H1 (cell line): Measurements from ENCODE around the gene TMEM203. TPM values are rescaled to one million over a fixed set of nuclear protein-coding genes. Genes with fewer than 3 reads are reported as not detected.

Source experiments
- BCL11A ChIP-seq, 2 experiments: IDR thresholded peaks; one replicate each; pipeline ENCODE4 v1.6.1; 2011; ENCODE audit warnings: low read depth in 2 of 2, low read length in 2 of 2, mild to moderate bottlenecking in 2 of 2
- CHD1 ChIP-seq: IDR thresholded peaks from 2 replicates; pipeline ENCODE4 v1.6.1; 2012; ENCODE audit warnings: low read depth, low read length, improper control_type of control experiment
- CTBP2 ChIP-seq: IDR thresholded peaks from 2 replicates; pipeline ENCODE4 v1.7.0; 2011; ENCODE audit warnings: borderline replicate concordance, mild to moderate bottlenecking, moderate library complexity, mixed read lengths, low read length; ENCODE audit not compliant: insufficient read depth, insufficient read length
- EGR1 ChIP-seq: IDR thresholded peaks from 2 replicates; pipeline ENCODE4 v1.6.1; 2011; ENCODE audit warnings: low read depth, low read length, borderline replicate concordance
- JUN ChIP-seq: IDR thresholded peaks from 2 replicates; pipeline ENCODE4 v1.6.1; 2011; ENCODE audit warnings: low read depth, mild to moderate bottlenecking, improper control_type of control experiment, low read length
- PHF8 ChIP-seq: fragments of 200-600 bp; sonication (generic); conservative IDR thresholded peaks from 2 replicates; pipeline ENCODE4 v1.7.1; 2012; ENCODE audit warnings: low read depth, mild to moderate bottlenecking, inconsistent platforms, low read length, moderate library complexity
- YY1 ChIP-seq: IDR thresholded peaks from 2 replicates; pipeline ENCODE4 v1.6.1; 2011; ENCODE audit warnings: low read depth, mild to moderate bottlenecking, low read length
- polyA plus RNA-seq, 7 experiments: library from polyadenylated mRNA; depleted of rRNA in 3 of 7; stranded (reverse) in 5 of 7; unstranded in 2 of 7; fragments of >200 nt in 5 of 7; fragments of 200-250 nt in 2 of 7; gene quantifications; 1 replicate in 5 of 7; 2 replicates in 1 of 7; 4 replicates in 1 of 7; pipeline versions ENCODE4 v1.2.1 to v1.2.3, GENCODE V29; 2011 to 2013; ENCODE audit warnings: missing spikeins in 2 of 7, mixed read lengths in 2 of 7
- total RNA-seq: library from RNA; stranded (reverse); fragmentation: NEBNext Ultra II Directional; extraction: Animal tissue kit (Norgen Biotek cat#: 25700); gene quantifications from 2 replicates; pipeline ENCODE4 v1.2.1, GENCODE V29; 2021
- TF ChIP-seq, protein P1 (sequence below): fragments of 300-600 bp; sonication (generic); IDR thresholded peaks from 2 replicates; pipeline ENCODE4 v1.7.1; 2012; ENCODE audit warnings: low read length, moderate library complexity, mild to moderate bottlenecking, inconsistent platforms; ENCODE audit not compliant: insufficient replicate concordance
- TF ChIP-seq, protein P2 (sequence below): IDR thresholded peaks from 2 replicates; pipeline ENCODE4 v1.6.1; 2011; ENCODE audit warnings: low read length, improper control_type of control experiment

TMEM203 gene
- total and polyA plus RNA-seq, 2 of the 8 experiments (the other 6 are each of a cell fraction or from before 2014, with no cell fraction given), result 44.1 to 57.1 TPM

DNA sequence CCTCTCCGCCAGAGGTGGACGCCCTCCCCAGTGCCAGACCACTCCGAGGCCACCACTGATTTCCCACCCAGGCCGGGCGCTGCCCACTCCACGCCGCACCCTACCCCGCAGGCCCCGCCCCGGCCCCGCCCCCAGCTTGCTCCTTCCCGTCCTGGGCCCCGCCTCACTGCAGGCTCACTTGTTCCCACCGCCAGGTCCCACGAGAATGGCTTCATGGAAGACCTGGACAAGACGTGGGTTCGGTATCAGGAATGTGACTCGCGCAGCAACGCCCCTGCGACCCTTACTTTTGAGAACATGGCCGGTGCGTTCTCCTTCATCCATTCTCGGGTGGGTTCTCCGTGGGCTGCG is 42.1 kb downstream of the TMEM203 start (continued):
- TF ChIP-seq, protein P1, sequence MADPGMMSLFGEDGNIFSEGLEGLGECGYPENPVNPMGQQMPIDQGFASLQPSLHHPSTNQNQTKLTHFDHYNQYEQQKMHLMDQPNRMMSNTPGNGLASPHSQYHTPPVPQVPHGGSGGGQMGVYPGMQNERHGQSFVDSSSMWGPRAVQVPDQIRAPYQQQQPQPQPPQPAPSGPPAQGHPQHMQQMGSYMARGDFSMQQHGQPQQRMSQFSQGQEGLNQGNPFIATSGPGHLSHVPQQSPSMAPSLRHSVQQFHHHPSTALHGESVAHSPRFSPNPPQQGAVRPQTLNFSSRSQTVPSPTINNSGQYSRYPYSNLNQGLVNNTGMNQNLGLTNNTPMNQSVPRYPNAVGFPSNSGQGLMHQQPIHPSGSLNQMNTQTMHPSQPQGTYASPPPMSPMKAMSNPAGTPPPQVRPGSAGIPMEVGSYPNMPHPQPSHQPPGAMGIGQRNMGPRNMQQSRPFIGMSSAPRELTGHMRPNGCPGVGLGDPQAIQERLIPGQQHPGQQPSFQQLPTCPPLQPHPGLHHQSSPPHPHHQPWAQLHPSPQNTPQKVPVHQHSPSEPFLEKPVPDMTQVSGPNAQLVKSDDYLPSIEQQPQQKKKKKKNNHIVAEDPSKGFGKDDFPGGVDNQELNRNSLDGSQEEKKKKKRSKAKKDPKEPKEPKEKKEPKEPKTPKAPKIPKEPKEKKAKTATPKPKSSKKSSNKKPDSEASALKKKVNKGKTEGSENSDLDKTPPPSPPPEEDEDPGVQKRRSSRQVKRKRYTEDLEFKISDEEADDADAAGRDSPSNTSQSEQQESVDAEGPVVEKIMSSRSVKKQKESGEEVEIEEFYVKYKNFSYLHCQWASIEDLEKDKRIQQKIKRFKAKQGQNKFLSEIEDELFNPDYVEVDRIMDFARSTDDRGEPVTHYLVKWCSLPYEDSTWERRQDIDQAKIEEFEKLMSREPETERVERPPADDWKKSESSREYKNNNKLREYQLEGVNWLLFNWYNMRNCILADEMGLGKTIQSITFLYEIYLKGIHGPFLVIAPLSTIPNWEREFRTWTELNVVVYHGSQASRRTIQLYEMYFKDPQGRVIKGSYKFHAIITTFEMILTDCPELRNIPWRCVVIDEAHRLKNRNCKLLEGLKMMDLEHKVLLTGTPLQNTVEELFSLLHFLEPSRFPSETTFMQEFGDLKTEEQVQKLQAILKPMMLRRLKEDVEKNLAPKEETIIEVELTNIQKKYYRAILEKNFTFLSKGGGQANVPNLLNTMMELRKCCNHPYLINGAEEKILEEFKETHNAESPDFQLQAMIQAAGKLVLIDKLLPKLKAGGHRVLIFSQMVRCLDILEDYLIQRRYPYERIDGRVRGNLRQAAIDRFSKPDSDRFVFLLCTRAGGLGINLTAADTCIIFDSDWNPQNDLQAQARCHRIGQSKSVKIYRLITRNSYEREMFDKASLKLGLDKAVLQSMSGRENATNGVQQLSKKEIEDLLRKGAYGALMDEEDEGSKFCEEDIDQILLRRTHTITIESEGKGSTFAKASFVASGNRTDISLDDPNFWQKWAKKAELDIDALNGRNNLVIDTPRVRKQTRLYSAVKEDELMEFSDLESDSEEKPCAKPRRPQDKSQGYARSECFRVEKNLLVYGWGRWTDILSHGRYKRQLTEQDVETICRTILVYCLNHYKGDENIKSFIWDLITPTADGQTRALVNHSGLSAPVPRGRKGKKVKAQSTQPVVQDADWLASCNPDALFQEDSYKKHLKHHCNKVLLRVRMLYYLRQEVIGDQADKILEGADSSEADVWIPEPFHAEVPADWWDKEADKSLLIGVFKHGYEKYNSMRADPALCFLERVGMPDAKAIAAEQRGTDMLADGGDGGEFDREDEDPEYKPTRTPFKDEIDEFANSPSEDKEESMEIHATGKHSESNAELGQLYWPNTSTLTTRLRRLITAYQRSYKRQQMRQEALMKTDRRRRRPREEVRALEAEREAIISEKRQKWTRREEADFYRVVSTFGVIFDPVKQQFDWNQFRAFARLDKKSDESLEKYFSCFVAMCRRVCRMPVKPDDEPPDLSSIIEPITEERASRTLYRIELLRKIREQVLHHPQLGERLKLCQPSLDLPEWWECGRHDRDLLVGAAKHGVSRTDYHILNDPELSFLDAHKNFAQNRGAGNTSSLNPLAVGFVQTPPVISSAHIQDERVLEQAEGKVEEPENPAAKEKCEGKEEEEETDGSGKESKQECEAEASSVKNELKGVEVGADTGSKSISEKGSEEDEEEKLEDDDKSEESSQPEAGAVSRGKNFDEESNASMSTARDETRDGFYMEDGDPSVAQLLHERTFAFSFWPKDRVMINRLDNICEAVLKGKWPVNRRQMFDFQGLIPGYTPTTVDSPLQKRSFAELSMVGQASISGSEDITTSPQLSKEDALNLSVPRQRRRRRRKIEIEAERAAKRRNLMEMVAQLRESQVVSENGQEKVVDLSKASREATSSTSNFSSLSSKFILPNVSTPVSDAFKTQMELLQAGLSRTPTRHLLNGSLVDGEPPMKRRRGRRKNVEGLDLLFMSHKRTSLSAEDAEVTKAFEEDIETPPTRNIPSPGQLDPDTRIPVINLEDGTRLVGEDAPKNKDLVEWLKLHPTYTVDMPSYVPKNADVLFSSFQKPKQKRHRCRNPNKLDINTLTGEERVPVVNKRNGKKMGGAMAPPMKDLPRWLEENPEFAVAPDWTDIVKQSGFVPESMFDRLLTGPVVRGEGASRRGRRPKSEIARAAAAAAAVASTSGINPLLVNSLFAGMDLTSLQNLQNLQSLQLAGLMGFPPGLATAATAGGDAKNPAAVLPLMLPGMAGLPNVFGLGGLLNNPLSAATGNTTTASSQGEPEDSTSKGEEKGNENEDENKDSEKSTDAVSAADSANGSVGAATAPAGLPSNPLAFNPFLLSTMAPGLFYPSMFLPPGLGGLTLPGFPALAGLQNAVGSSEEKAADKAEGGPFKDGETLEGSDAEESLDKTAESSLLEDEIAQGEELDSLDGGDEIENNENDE, result no peak
- no peak for TF ChIP-seq CHD1
- no peak for TF ChIP-seq YY1
- no peak for TF ChIP-seq BCL11A (IDR thresholded peaks at IDR 0.05; ENCODE audit: low read depth in 2 of 2, low read length in 2 of 2)
- TF ChIP-seq PHF8, result no peak
- TF ChIP-seq, protein P2, sequence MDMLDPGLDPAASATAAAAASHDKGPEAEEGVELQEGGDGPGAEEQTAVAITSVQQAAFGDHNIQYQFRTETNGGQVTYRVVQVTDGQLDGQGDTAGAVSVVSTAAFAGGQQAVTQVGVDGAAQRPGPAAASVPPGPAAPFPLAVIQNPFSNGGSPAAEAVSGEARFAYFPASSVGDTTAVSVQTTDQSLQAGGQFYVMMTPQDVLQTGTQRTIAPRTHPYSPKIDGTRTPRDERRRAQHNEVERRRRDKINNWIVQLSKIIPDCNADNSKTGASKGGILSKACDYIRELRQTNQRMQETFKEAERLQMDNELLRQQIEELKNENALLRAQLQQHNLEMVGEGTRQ, result no peak
- TF ChIP-seq EGR1, result no peak
- no peak for TF ChIP-seq CTBP2
- no peak for TF ChIP-seq JUN
